Colonic mucosa (tissue), 4 donors: ENCODE results near the gene RWDD4. TPM values are rescaled to one million over a fixed set of nuclear protein-coding genes. Genes with fewer than 3 reads are reported as not detected.

Source experiments
- DNase-seq: peaks from one replicate; pipeline ENCODE4 v3.0.0-alpha.2; 2020
- H3K27ac ChIP-seq: fragments of 200-600 bp; one replicate; pipeline ENCODE4 v1.8.0; 2021
- H3K27me3 ChIP-seq: fragments of 200-600 bp; one replicate; pipeline ENCODE4 v1.8.0; 2021
- H3K36me3 ChIP-seq: fragments of 200-600 bp; one replicate; pipeline ENCODE4 v1.8.0; 2021
- H3K4me1 ChIP-seq: fragments of 200-600 bp; one replicate; pipeline ENCODE4 v1.8.0; 2021; ENCODE audit warnings: mild to moderate bottlenecking
- H3K4me3 ChIP-seq: fragments of 200-600 bp; one replicate; pipeline ENCODE4 v1.8.0; 2021
- H3K9ac ChIP-seq, 2 donors: one replicate each; pipeline ENCODE4 v1.7.0; 2013; ENCODE audit warnings: control low read depth in 2 of 2, low read depth in 2 of 2, low read length in 2 of 2
- H3K9me3 ChIP-seq: fragments of 200-600 bp; one replicate; pipeline ENCODE4 v1.8.0; 2021
- intact Hi-C: fragments of 100-400 bp; cut with DNase I; formaldehyde crosslinking; loops from one replicate; pipeline ENCODE4 v1.14.1; 2022
- total RNA-seq, 2 donors: library from RNA; stranded (reverse); fragmentation: NEBNext Ultra II Directional in 1 of 2; extraction: Animal tissue kit (Norgen Biotek cat#: 25700) in 1 of 2; gene quantifications; one replicate each; pipeline ENCODE4 v1.2.1, GENCODE V29; 2021
- TF ChIP-seq, protein P1 (sequence below): fragments of 200-600 bp; IDR thresholded peaks from one replicate; pipeline ENCODE4 v1.8.0; 2022; ENCODE audit warnings: antibody characterized with exemption, mild to moderate bottlenecking
- donor health status: healthy.
- donor health status: DM: no; HTN: no; CAD: no.
- donor health status: DM: no; HTN: no; CAD: no.

The RWDD4 gene
- total RNA-seq, 2 donors from 2014 or later = 17.1 to 19.3 TPM

DNA sequence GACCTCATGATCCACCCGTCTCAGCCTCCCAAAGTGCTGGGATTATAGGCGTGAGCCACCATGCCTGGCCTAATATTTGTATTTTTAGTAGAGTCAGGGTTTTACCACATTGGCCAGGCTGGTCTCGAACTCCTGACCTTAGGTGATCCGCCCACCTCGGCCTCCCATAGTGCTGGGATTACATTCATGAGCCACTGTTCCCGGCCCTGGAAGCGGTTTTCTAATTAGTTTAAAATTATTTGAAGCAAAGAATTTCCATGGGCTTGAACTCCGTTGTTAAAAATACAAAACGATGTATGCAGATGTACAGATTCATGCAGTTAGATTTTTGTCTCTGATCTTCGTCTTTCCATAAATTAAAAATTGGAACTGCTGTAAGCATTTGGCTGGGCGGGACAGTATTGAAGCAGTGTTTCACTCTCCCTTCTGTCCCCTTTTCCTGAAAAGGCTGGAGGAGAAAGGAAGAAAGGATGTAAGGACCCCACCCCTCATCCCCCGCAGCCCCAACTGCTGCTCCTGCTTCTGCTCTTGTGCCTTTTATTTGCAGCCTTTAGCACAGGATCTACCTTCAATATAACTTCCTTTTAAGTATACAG is 12.1 kb upstream of the RWDD4 start:
- Histone ChIP-seq H3K4me1 (no peaks in the 10 kb centered on the region), H3K4me3 (no peak overlapping the region), H3K9me3 (no peaks in the 10 kb centered on the region), H3K9ac (no peak overlapping the region), H3K27ac (no peak overlapping the region), H3K27me3 (no peaks in the 10 kb centered on the region), H3K36me3 (peaks cover 11% of the 10 kb centered on the region)
- TF ChIP-seq, protein P1, sequence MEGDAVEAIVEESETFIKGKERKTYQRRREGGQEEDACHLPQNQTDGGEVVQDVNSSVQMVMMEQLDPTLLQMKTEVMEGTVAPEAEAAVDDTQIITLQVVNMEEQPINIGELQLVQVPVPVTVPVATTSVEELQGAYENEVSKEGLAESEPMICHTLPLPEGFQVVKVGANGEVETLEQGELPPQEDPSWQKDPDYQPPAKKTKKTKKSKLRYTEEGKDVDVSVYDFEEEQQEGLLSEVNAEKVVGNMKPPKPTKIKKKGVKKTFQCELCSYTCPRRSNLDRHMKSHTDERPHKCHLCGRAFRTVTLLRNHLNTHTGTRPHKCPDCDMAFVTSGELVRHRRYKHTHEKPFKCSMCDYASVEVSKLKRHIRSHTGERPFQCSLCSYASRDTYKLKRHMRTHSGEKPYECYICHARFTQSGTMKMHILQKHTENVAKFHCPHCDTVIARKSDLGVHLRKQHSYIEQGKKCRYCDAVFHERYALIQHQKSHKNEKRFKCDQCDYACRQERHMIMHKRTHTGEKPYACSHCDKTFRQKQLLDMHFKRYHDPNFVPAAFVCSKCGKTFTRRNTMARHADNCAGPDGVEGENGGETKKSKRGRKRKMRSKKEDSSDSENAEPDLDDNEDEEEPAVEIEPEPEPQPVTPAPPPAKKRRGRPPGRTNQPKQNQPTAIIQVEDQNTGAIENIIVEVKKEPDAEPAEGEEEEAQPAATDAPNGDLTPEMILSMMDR = no peak
- no peak for DNase-seq
- intact Hi-C loops = no loop called here

DNA sequence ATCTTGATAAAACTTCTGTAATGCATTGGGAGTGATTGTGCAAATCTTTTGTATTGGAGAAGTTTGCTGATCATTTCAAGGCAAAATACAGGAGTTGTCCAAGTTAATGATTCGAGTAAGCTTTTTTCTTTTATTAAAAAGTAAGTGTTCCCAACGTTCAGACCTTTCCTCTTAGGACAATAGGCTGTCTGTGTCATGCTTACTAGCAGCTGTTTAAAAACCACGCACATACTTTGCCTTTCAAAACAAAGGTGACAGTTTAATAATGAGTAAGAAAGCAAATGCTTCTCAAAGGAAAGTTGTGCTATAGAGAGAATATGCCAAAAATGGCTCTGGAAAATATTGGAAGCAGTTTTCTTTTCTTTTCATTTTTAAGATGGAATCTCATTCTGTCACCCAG is 11.3 kb upstream of the RWDD4 start:
- Histone ChIP-seq H3K4me1 (no peaks in the 10 kb centered on the region), H3K36me3 (peaks cover 11% of the 10 kb centered on the region), H3K9ac (no peak overlapping the region), H3K9me3 (no peaks in the 10 kb centered on the region), H3K27ac (no peak overlapping the region), H3K27me3 (no peaks in the 10 kb centered on the region), H3K4me3 (no peak overlapping the region)
- TF ChIP-seq, protein P1 = no peak
- intact Hi-C loops = no loop called here
- no peak for DNase-seq

DNA sequence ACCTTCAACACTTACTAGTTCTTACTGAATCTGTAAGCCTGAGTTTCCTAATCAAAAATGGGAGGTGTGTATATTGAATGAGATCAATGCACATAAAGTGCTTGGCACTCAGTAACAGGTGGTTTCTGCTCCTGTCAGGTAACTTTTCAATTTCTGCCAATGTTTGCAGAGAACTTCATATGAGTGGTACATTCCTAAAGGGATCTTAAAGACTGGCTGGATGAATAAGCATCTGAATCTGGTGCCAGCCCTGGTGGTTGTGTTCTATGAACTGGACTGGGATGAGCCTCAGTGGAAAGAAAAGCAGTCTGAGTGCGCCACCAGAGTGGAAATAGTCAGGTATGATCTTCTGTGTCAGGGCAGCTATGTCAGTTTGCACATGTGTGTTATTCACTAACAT is 7.1 kb upstream of the RWDD4 start:
- peaks cover 11% of the 10 kb centered on the region for H3K36me3 ChIP-seq
- no peak for DNase-seq
- H3K27ac ChIP-seq = no peak overlapping the region
- H3K4me3 ChIP-seq = no peak overlapping the region
- H3K4me1 ChIP-seq = no peaks in the 10 kb centered on the region
- H3K27me3 ChIP-seq = no peaks in the 10 kb centered on the region
- TF ChIP-seq, protein P1 = no peak
- H3K9ac ChIP-seq = no peak overlapping the region
- H3K9me3 ChIP-seq = no peaks in the 10 kb centered on the region
- intact Hi-C loops = no loop called here

DNA sequence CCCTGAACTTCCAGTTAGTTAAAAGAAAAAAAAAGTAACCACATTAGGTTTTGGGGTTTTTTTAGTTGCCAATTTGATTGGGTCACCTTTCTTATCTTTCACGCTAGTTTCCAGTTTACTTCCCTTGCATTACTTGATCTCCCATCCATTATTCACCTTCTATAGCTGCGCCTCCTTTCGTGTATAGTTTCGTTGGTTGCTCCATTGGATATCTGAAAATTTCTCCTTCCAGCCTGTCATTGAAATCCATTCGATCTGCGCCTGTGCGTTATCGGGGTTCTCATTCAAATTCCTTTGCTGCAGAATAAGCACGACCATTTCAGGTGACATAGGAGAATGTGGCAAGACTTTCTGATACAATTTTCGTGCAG is 872 bp upstream of the RWDD4 start:
- no peaks in the 10 kb centered on the region for H3K36me3 ChIP-seq
- H3K9ac ChIP-seq = peak overlapping the region; percentile 76 to 94
- peak overlapping the region; percentile 92 for H3K27ac ChIP-seq
- no peaks in the 10 kb centered on the region for H3K27me3 ChIP-seq
- TF ChIP-seq, protein P1 = no peak
- DNase-seq = no peak
- H3K4me3 ChIP-seq = peak overlapping the region; percentile 88
- intact Hi-C loops = loop anchor here (5.0 kb wide), 1 partner anchor 153 kb away; the partner anchor contains the start of gene ING2
- H3K9me3 ChIP-seq = no peaks in the 10 kb centered on the region
- no peaks in the 10 kb centered on the region for H3K4me1 ChIP-seq

DNA sequence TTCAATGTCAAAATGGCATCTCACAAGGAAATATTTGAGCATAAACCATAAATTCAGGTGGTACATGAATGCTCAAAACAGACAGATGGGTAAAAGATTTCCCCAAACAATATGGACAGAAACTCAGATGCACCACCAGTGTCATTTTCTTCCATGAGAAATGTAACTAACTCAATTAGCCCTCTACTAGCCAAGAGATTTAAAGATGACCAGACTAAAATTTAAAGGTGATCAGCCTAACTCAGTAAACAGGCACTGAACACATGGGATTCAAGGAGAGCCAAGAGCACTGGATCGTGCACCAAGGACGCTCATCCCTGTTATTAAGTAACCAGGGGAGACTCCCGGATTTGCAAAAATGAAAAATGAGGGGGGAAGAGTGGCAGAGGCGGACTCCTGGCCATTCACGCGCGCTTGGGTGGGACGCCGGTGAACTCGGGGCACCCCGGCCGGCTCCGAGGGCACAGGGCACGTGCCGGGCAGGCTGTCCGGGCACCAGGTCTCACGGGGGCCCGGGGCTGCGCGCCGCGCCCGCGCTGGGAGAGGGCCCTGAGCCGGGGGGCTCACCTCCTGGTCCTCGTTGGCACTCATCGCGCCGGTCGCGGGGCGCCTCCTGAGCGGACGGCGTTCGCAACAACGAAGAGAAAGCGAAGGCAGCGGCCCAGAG is 490 bp downstream of the RWDD4 start:
- Histone ChIP-seq H3K4me3 (peak overlapping the region; percentile 88), H3K27ac (peak overlapping the region; percentile 92), H3K27me3 (no peaks in the 10 kb centered on the region), H3K9me3 (no peaks in the 10 kb centered on the region), H3K4me1 (no peaks in the 10 kb centered on the region), H3K36me3 (no peaks in the 10 kb centered on the region), H3K9ac (peak overlapping the region; percentile 76 to 94)
- TF ChIP-seq, protein P1 = no peak
- peak; percentile 33 for DNase-seq
- intact Hi-C loops = loop anchor here (5.0 kb wide), 1 partner anchor 151 kb away; the partner anchor contains the start of gene ING2
